ENCODE data around the gene NECAB2.

The NECAB2 gene

GRCh38 chr16:83957296-83957855 lies 10.7 kb upstream of the NECAB2 start:
- Histone ChIP-seq H3K79me2 (ENCODE audit: low read length) (no peaks in the 10 kb centered on the region), H4K20me1 (ENCODE audit: insufficient read depth, low read length) (no peaks in the 10 kb centered on the region), H3K9ac (ENCODE audit: low read length) (no peak overlapping the region), H3K9me2 (replicated peaks; ENCODE audit: insufficient read depth, low read length) (no peaks in the 10 kb centered on the region), H3K4me3 (ENCODE audit: low read length) (no peak overlapping the region), H3F3A (ENCODE audit: insufficient read depth, low read length) (no peaks in the 10 kb centered on the region), H3K4me2 (ENCODE audit: low read depth, low read length) (no peak overlapping the region), H3K27ac (ENCODE audit: low read length) (no peak overlapping the region), H3K9me3 (replicated peaks; ENCODE audit: insufficient read depth, low read length) (no peaks in the 10 kb centered on the region), H3K36me3 (replicated peaks; ENCODE audit: insufficient read depth, low read length) (no peaks in the 10 kb centered on the region), H2AFZ (ENCODE audit: low read length) (no peak overlapping the region), H3K27me3 (replicated peaks; ENCODE audit: insufficient read depth, low read length) (no peaks in the 10 kb centered on the region), H3K4me1 (ENCODE audit: low read length) (0 out of 2 replicates have a peak, but pooled peaks cover 2% of the 10 kb centered on the region)
- TF ChIP-seq EZH2phosphoT487 (IDR thresholded peaks at IDR 0.05; ENCODE audit: low read length) (no peak), EZH2 (optimal IDR thresholded peaks at IDR 0.05; ENCODE audit: low read depth, low read length) (no peak), CTCF (IDR thresholded peaks at IDR 0.05; ENCODE audit: low read length) (no peak)
- DNase-seq = no peak

GRCh38 chr16:83958137-83958845 lies 9.8 kb upstream of the NECAB2 start:
- H4K20me1 ChIP-seq (ENCODE audit: insufficient read depth, low read length) = no peaks in the 10 kb centered on the region
- no peak overlapping the region for H3K4me2 ChIP-seq (ENCODE audit: low read depth, low read length)
- no peak overlapping the region for H3K9ac ChIP-seq (ENCODE audit: low read length)
- H2AFZ ChIP-seq (ENCODE audit: low read length) = no peak overlapping the region
- DNase-seq = no peak
- no peak overlapping the region for H3K27ac ChIP-seq (ENCODE audit: low read length)
- H3K9me2 ChIP-seq (replicated peaks; ENCODE audit: insufficient read depth, low read length) = no peaks in the 10 kb centered on the region
- H3K4me3 ChIP-seq (ENCODE audit: low read length) = no peak overlapping the region
- H3F3A ChIP-seq (ENCODE audit: insufficient read depth, low read length) = no peaks in the 10 kb centered on the region
- H3K79me2 ChIP-seq (ENCODE audit: low read length) = no peaks in the 10 kb centered on the region
- no peaks in the 10 kb centered on the region for H3K27me3 ChIP-seq (replicated peaks; ENCODE audit: insufficient read depth, low read length)
- H3K4me1 ChIP-seq (ENCODE audit: low read length) = no peaks in the 10 kb centered on the region
- H3K9me3 ChIP-seq (replicated peaks; ENCODE audit: insufficient read depth, low read length) = no peaks in the 10 kb centered on the region
- no peaks in the 10 kb centered on the region for H3K36me3 ChIP-seq (replicated peaks; ENCODE audit: insufficient read depth, low read length)
- TF ChIP-seq EZH2 (optimal IDR thresholded peaks at IDR 0.05; ENCODE audit: low read depth, low read length) = no peak
- TF ChIP-seq EZH2phosphoT487 (IDR thresholded peaks at IDR 0.05; ENCODE audit: low read length) = no peak
- no peak for TF ChIP-seq CTCF (IDR thresholded peaks at IDR 0.05; ENCODE audit: low read length)

- H3K36me3 ChIP-seq (replicated peaks; ENCODE audit: insufficient read depth, low read length) = no peaks in the 10 kb centered on the region
Observed at GRCh38 chr16:83958846-83959565, 9.0 kb upstream of the NECAB2 start.

More at GRCh38 chr16:83958846-83959565, 9.0 kb upstream of the NECAB2 start:
- Histone ChIP-seq H3K79me2 (ENCODE audit: low read length) (no peaks in the 10 kb centered on the region), H3K9ac (ENCODE audit: low read length) (no peak overlapping the region), H3K4me1 (ENCODE audit: low read length) (no peaks in the 10 kb centered on the region), H3K4me2 (ENCODE audit: low read depth, low read length) (no peak overlapping the region), H3K4me3 (ENCODE audit: low read length) (no peak overlapping the region), H3K27ac (ENCODE audit: low read length) (no peak overlapping the region), H4K20me1 (ENCODE audit: insufficient read depth, low read length) (no peaks in the 10 kb centered on the region), H3K9me2 (replicated peaks; ENCODE audit: insufficient read depth, low read length) (no peaks in the 10 kb centered on the region), H3K9me3 (replicated peaks; ENCODE audit: insufficient read depth, low read length) (no peaks in the 10 kb centered on the region), H2AFZ (ENCODE audit: low read length) (no peak overlapping the region), H3F3A (ENCODE audit: insufficient read depth, low read length) (no peaks in the 10 kb centered on the region), H3K27me3 (replicated peaks; ENCODE audit: insufficient read depth, low read length) (no peaks in the 10 kb centered on the region)
- no peak for DNase-seq
- TF ChIP-seq EZH2 (optimal IDR thresholded peaks at IDR 0.05; ENCODE audit: low read depth, low read length) (no peak), CTCF (IDR thresholded peaks at IDR 0.05; ENCODE audit: low read length) (no peak), EZH2phosphoT487 (IDR thresholded peaks at IDR 0.05; ENCODE audit: low read length) (no peak)
